Measurements from ENCODE around the gene ENTREP1.

GRCh38 chr9:69299826-69300225 is 25.2 kb upstream of the ENTREP1 start:
- TF ChIP-seq POLR2AphosphoS5 (IDR thresholded peaks at IDR 0.05; ENCODE audit: low read depth, low read length) (no peak), SPI1 (IDR thresholded peaks at IDR 0.05; ENCODE audit: low read depth, low read length) (no peak)
